GM23338 (cell line): ENCODE results near the gene TTC8. TPM values are rescaled to one million over a fixed set of nuclear protein-coding genes. Genes with fewer than 3 reads are reported as not detected.

Experiments
- ATAC-seq: fragments of 200-7000 bp; cut with Tn5 transposase; 3 replicates; pipeline ENCODE4 v1.9.1; 2020
- DNase-seq: peaks from one replicate; pipeline ENCODE4 v3.0.0-alpha.2; 2015; ENCODE audit warnings: low spot score
- H2AFZ ChIP-seq: fragments of 200-600 bp; sonication (generic); 2 replicates; pipeline ENCODE4 v1.8.0; 2016; ENCODE audit warnings: antibody characterized with exemption, mild to moderate bottlenecking, moderate library complexity
- H3F3A ChIP-seq: fragments of 200-600 bp; sonication (generic); replicated peaks from 2 replicates; pipeline ENCODE4 v1.8.0; 2017; ENCODE audit warnings: antibody characterized with exemption, mixed run types, low read depth
- H3K27ac ChIP-seq: fragments of 200-600 bp; sonication (generic); 2 replicates; pipeline ENCODE4 v1.6.1; 2016; ENCODE audit warnings: low read depth
- H3K27me3 ChIP-seq: fragments of 200-600 bp; sonication (generic); 2 replicates; pipeline ENCODE4 v1.8.0; 2016; ENCODE audit warnings: mild to moderate bottlenecking, mixed run types, moderate library complexity; ENCODE audit not compliant: insufficient read depth
- H3K36me3 ChIP-seq: fragments of 200-600 bp; sonication (generic); 2 replicates; pipeline ENCODE4 v1.8.0; 2016; ENCODE audit warnings: mild to moderate bottlenecking; ENCODE audit not compliant: insufficient read depth
- H3K4me1 ChIP-seq: fragments of 200-600 bp; sonication (generic); 2 replicates; pipeline ENCODE4 v1.8.0; 2016; ENCODE audit warnings: mild to moderate bottlenecking, moderate library complexity; ENCODE audit not compliant: insufficient read depth
- H3K4me2 ChIP-seq: fragments of 200-600 bp; sonication (generic); 2 replicates; pipeline ENCODE4 v1.7.1; 2017; ENCODE audit warnings: mixed run types
- H3K4me3 ChIP-seq: fragments of 200-600 bp; sonication (generic); 2 replicates; pipeline ENCODE4 v1.6.1; 2016; ENCODE audit warnings: mixed run types
- H3K79me2 ChIP-seq: fragments of 200-600 bp; sonication (generic); replicated peaks from 2 replicates; pipeline ENCODE4 v1.8.0; 2017; ENCODE audit warnings: mild to moderate bottlenecking; ENCODE audit not compliant: insufficient read depth
- H3K9me2 ChIP-seq: fragments of 200-600 bp; sonication (generic); 2 replicates; pipeline ENCODE4 v1.8.0; 2017; ENCODE audit not compliant: insufficient read depth
- H4K20me1 ChIP-seq: fragments of 200-600 bp; sonication (generic); replicated peaks from 2 replicates; pipeline ENCODE4 v1.8.0; 2017; ENCODE audit warnings: mild to moderate bottlenecking; ENCODE audit not compliant: insufficient read depth
- H3K27ac Mint-ChIP-seq: 2 replicates; pipeline ENCODE4 v1.8.0; 2020; ENCODE audit warnings: inconsistent platforms, mild to moderate bottlenecking, moderate library complexity, mixed read lengths
- H3K27me3 Mint-ChIP-seq: 3 replicates; pipeline ENCODE4 v1.8.0; 2022; ENCODE audit warnings: low read depth, mild to moderate bottlenecking, moderate library complexity, mixed read lengths, inconsistent platforms; ENCODE audit not compliant: insufficient read depth, poor library complexity
- H3K36me3 Mint-ChIP-seq: 3 replicates; pipeline ENCODE4 v1.8.0; 2021; ENCODE audit warnings: low read depth, mild to moderate bottlenecking, inconsistent platforms, moderate library complexity, mixed read lengths
- H3K4me1 Mint-ChIP-seq: 3 replicates; pipeline ENCODE4 v1.8.0; 2020; ENCODE audit warnings: mild to moderate bottlenecking, inconsistent platforms, mixed read lengths
- H3K4me3 Mint-ChIP-seq: 3 replicates; pipeline ENCODE4 v1.8.0; 2021; ENCODE audit warnings: moderate library complexity, mild to moderate bottlenecking, inconsistent platforms, mixed read lengths
- H3K9me3 Mint-ChIP-seq: 3 replicates; pipeline ENCODE4 v1.8.0; 2020; ENCODE audit warnings: moderate library complexity, mild to moderate bottlenecking, inconsistent platforms, mixed read lengths
- EZH2 ChIP-seq: fragments of 200-600 bp; sonication (generic); IDR thresholded peaks from one replicate; pipeline ENCODE4 v1.8.0; 2017; ENCODE audit warnings: antibody characterized with exemption, mild to moderate bottlenecking, low read depth; ENCODE audit not compliant: unreplicated experiment
- EZH2phosphoT487 ChIP-seq: fragments of 200-600 bp; sonication (generic); IDR thresholded peaks from one replicate; pipeline ENCODE4 v1.8.1; 2018; ENCODE audit warnings: antibody characterized with exemption; ENCODE audit not compliant: unreplicated experiment
- JUNB ChIP-seq: IDR thresholded peaks from one replicate; pipeline ENCODE4 v1.6.1; 2016; ENCODE audit warnings: antibody characterized with exemption; ENCODE audit not compliant: unreplicated experiment
- NANOG ChIP-seq: IDR thresholded peaks from 2 replicates; pipeline ENCODE4 v1.6.1; 2016; ENCODE audit warnings: antibody characterized with exemption, borderline replicate concordance
- POLR2AphosphoS5 ChIP-seq: IDR thresholded peaks from 2 replicates; pipeline ENCODE4 v1.6.1; 2016; ENCODE audit warnings: antibody characterized with exemption, low read depth
- STAT1 ChIP-seq: IDR thresholded peaks from one replicate; pipeline ENCODE4 v1.6.1; 2016; ENCODE audit warnings: antibody characterized with exemption; ENCODE audit not compliant: unreplicated experiment
- ZNF114 ChIP-seq: fragments of 250-450 bp; sonication (Bioruptor Pico); IDR thresholded peaks from 2 replicates; pipeline ENCODE4 v1.5.0; 2020; ENCODE audit warnings: mild to moderate bottlenecking, moderate library complexity
- ZNF331 ChIP-seq: fragments of 250-450 bp; sonication (Bioruptor Pico); IDR thresholded peaks from 2 replicates; pipeline ENCODE4 v1.5.0; 2020; ENCODE audit warnings: low read depth, mild to moderate bottlenecking, moderate library complexity
- polyA plus RNA-seq: library from polyadenylated mRNA; unstranded; fragments of >200 nt; fragmentation: Nextera tagmentation; extraction: Ambion mirVana; gene quantifications from 2 replicates; pipeline ENCODE4 v1.2.1, GENCODE V29; 2016
- total RNA-seq: library from RNA; depleted of rRNA; stranded (reverse); fragments of >200 nt; shearing (Covaris generic); gene quantifications from 2 replicates; pipeline ENCODE4 v1.2.3, GENCODE V29; 2014
- TF ChIP-seq, protein P1 (sequence below): IDR thresholded peaks from 2 replicates; pipeline ENCODE4 v1.6.1; 2016; ENCODE audit warnings: antibody characterized with exemption
- TF ChIP-seq, protein P2 (sequence below), 2 experiments: fragments of 200-600 bp in 1 of 2; sonication (generic) in 1 of 2; conservative IDR thresholded peaks; 2 replicates each; pipeline versions ENCODE4 v1.5.1 to v1.6.1; 2016 to 2017; ENCODE audit warnings: antibody characterized with exemption in 2 of 2, low read depth in 2 of 2, mild to moderate bottlenecking in 2 of 2, moderate library complexity in 1 of 2
- TF ChIP-seq, protein P3 (sequence below): fragments of 250-450 bp; sonication (Bioruptor Pico); IDR thresholded peaks from 2 replicates; pipeline ENCODE4 v1.5.0; 2020; ENCODE audit warnings: mild to moderate bottlenecking, moderate library complexity
- TF ChIP-seq, protein P4 (sequence below): IDR thresholded peaks from one replicate; pipeline ENCODE4 v1.6.1; 2018; ENCODE audit warnings: antibody characterized with exemption; ENCODE audit not compliant: unreplicated experiment

The TTC8 gene
- total and polyA plus RNA-seq, 2 experiments from 2014 or later: 7.5 to 10.5 TPM

DNA sequence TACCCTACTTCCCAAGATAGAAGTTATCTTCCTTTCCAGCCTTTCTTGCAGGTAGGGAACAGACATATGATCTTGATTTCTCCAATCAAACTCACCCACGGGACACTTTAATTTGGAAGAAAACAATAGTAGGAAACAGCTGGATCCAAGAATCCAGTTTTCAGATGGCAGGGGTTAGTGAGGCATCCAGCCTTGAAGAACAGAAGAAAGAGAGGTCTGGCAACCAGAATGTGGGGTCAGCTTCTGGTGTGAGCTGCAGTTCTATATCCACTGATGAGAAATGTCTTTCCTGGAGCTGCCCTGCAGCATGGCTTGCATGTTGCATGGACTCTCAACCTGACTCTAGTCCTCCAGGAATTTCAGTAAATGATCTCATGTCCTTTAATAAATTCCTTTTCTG is 83.8 kb downstream of the TTC8 start (continued):
- TF ChIP-seq ZNF331 (CRISPR knock-in tag) (no peak), EZH2phosphoT487 (no peak), POLR2AphosphoS5 (no peak)

DNA sequence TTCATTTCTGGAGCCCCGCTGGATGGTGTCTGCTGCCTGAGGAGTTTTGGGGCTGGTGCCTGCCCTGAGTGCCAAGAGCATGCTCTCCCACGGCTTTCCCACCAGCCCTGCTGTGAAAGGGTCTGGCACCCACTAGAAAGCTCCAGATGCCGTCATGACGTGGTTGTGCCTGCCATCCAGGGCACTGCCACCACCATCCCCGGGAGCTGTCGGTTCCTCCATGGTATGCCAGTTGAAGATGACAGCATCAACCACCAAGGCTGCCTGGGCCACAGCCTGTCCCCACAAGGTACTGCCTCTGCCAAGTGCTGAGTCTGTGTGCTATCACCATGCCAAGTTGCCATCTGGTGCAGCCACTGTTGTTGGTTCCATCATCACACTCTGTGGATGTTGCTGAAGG is 85.9 kb downstream of the TTC8 start:
- H3K4me1 Mint-ChIP-seq: no peaks in the 10 kb centered on the region
- H3K4me1 ChIP-seq: no peaks in the 10 kb centered on the region
- H3K9me3 Mint-ChIP-seq: peaks cover 14% of the 10 kb centered on the region
- DNase-seq (no peak), ATAC-seq (no peak)
- peaks cover 3% of the 10 kb centered on the region for H3K27me3 Mint-ChIP-seq
- no peak overlapping the region for H3K27ac ChIP-seq
- no peak overlapping the region for H3K4me2 ChIP-seq
- no peaks in the 10 kb centered on the region for H3K79me2 ChIP-seq
- peaks cover 10% of the 10 kb centered on the region for H3K9me2 ChIP-seq
- no peak overlapping the region for H3K27ac Mint-ChIP-seq
- no peaks in the 10 kb centered on the region; the same call in 1 of the 2 replicates for H3K36me3 ChIP-seq
- 0 out of 3 replicates have a peak, but pooled peaks cover 3% of the 10 kb centered on the region for H3K36me3 Mint-ChIP-seq
- no peaks in the 10 kb centered on the region for H3F3A ChIP-seq
- H3K27me3 ChIP-seq: no peaks in the 10 kb centered on the region
- H3K4me3 Mint-ChIP-seq: no peak overlapping the region
- no peak overlapping the region for H2AFZ ChIP-seq
- TF ChIP-seq, protein P1, sequence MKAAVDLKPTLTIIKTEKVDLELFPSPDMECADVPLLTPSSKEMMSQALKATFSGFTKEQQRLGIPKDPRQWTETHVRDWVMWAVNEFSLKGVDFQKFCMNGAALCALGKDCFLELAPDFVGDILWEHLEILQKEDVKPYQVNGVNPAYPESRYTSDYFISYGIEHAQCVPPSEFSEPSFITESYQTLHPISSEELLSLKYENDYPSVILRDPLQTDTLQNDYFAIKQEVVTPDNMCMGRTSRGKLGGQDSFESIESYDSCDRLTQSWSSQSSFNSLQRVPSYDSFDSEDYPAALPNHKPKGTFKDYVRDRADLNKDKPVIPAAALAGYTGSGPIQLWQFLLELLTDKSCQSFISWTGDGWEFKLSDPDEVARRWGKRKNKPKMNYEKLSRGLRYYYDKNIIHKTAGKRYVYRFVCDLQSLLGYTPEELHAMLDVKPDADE: no peak
- TF ChIP-seq, protein P2, sequence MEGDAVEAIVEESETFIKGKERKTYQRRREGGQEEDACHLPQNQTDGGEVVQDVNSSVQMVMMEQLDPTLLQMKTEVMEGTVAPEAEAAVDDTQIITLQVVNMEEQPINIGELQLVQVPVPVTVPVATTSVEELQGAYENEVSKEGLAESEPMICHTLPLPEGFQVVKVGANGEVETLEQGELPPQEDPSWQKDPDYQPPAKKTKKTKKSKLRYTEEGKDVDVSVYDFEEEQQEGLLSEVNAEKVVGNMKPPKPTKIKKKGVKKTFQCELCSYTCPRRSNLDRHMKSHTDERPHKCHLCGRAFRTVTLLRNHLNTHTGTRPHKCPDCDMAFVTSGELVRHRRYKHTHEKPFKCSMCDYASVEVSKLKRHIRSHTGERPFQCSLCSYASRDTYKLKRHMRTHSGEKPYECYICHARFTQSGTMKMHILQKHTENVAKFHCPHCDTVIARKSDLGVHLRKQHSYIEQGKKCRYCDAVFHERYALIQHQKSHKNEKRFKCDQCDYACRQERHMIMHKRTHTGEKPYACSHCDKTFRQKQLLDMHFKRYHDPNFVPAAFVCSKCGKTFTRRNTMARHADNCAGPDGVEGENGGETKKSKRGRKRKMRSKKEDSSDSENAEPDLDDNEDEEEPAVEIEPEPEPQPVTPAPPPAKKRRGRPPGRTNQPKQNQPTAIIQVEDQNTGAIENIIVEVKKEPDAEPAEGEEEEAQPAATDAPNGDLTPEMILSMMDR (conservative IDR thresholded peaks at IDR 0.05; ENCODE audit: low read depth in 2 of 2): no peak
- TF ChIP-seq, protein P3, sequence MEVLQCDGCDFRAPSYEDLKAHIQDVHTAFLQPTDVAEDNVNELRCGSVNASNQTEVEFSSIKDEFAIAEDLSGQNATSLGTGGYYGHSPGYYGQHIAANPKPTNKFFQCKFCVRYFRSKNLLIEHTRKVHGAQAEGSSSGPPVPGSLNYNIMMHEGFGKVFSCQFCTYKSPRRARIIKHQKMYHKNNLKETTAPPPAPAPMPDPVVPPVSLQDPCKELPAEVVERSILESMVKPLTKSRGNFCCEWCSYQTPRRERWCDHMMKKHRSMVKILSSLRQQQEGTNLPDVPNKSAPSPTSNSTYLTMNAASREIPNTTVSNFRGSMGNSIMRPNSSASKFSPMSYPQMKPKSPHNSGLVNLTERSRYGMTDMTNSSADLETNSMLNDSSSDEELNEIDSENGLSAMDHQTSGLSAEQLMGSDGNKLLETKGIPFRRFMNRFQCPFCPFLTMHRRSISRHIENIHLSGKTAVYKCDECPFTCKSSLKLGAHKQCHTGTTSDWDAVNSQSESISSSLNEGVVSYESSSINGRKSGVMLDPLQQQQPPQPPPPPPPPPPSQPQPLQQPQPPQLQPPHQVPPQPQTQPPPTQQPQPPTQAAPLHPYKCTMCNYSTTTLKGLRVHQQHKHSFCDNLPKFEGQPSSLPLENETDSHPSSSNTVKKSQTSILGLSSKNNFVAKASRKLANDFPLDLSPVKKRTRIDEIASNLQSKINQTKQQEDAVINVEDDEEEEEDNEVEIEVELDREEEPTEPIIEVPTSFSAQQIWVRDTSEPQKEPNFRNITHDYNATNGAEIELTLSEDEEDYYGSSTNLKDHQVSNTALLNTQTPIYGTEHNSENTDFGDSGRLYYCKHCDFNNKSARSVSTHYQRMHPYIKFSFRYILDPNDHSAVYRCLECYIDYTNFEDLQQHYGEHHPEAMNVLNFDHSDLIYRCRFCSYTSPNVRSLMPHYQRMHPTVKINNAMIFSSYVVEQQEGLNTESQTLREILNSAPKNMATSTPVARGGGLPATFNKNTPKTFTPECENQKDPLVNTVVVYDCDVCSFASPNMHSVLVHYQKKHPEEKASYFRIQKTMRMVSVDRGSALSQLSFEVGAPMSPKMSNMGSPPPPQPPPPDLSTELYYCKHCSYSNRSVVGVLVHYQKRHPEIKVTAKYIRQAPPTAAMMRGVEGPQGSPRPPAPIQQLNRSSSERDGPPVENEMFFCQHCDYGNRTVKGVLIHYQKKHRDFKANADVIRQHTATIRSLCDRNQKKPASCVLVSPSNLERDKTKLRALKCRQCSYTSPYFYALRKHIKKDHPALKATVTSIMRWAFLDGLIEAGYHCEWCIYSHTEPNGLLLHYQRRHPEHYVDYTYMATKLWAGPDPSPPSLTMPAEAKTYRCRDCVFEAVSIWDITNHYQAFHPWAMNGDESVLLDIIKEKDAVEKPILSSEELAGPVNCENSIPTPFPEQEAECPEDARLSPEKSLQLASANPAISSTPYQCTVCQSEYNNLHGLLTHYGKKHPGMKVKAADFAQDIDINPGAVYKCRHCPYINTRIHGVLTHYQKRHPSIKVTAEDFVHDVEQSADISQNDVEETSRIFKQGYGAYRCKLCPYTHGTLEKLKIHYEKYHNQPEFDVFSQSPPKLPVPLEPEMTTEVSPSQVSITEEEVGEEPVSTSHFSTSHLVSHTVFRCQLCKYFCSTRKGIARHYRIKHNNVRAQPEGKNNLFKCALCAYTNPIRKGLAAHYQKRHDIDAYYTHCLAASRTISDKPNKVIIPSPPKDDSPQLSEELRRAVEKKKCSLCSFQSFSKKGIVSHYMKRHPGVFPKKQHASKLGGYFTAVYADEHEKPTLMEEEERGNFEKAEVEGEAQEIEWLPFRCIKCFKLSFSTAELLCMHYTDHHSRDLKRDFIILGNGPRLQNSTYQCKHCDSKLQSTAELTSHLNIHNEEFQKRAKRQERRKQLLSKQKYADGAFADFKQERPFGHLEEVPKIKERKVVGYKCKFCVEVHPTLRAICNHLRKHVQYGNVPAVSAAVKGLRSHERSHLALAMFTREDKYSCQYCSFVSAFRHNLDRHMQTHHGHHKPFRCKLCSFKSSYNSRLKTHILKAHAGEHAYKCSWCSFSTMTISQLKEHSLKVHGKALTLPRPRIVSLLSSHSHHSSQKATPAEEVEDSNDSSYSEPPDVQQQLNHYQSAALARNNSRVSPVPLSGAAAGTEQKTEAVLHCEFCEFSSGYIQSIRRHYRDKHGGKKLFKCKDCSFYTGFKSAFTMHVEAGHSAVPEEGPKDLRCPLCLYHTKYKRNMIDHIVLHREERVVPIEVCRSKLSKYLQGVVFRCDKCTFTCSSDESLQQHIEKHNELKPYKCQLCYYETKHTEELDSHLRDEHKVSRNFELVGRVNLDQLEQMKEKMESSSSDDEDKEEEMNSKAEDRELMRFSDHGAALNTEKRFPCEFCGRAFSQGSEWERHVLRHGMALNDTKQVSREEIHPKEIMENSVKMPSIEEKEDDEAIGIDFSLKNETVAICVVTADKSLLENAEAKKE (CRISPR knock-in tag): no peak
- TF ChIP-seq, protein P4, sequence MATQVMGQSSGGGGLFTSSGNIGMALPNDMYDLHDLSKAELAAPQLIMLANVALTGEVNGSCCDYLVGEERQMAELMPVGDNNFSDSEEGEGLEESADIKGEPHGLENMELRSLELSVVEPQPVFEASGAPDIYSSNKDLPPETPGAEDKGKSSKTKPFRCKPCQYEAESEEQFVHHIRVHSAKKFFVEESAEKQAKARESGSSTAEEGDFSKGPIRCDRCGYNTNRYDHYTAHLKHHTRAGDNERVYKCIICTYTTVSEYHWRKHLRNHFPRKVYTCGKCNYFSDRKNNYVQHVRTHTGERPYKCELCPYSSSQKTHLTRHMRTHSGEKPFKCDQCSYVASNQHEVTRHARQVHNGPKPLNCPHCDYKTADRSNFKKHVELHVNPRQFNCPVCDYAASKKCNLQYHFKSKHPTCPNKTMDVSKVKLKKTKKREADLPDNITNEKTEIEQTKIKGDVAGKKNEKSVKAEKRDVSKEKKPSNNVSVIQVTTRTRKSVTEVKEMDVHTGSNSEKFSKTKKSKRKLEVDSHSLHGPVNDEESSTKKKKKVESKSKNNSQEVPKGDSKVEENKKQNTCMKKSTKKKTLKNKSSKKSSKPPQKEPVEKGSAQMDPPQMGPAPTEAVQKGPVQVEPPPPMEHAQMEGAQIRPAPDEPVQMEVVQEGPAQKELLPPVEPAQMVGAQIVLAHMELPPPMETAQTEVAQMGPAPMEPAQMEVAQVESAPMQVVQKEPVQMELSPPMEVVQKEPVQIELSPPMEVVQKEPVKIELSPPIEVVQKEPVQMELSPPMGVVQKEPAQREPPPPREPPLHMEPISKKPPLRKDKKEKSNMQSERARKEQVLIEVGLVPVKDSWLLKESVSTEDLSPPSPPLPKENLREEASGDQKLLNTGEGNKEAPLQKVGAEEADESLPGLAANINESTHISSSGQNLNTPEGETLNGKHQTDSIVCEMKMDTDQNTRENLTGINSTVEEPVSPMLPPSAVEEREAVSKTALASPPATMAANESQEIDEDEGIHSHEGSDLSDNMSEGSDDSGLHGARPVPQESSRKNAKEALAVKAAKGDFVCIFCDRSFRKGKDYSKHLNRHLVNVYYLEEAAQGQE: no peak
- TF ChIP-seq EZH2: no peak
- TF ChIP-seq ZNF114 (CRISPR knock-in tag): no peak
- TF ChIP-seq POLR2AphosphoS5: no peak
- no peak for TF ChIP-seq STAT1
- no peak for TF ChIP-seq NANOG
- TF ChIP-seq JUNB: no peak
- TF ChIP-seq EZH2phosphoT487: no peak
- H3K4me3 ChIP-seq: no peak overlapping the region
- H4K20me1 ChIP-seq: no peaks in the 10 kb centered on the region
